Measurements from ENCODE around the gene ASPM.

- TF ChIP-seq CTCF (IDR thresholded peaks at IDR 0.05) (no peak), POLR2A (IDR thresholded peaks at IDR 0.05) (no peak), POLR2AphosphoS5 (IDR thresholded peaks at IDR 0.05) (no peak)
These were observed 44.5 kb downstream of the ASPM start for GRCh38 chr1:197101978-197102377.
